Esophagus muscularis mucosa (tissue), 4 donors: ENCODE measurements around the gene HSD11B1L. TPM values are rescaled to one million over a fixed set of nuclear protein-coding genes. Genes with fewer than 3 reads are reported as not detected.

Source experiments
- DNase-seq: peaks from one replicate; pipeline ENCODE4 v3.0.0-alpha.2; 2017; ENCODE audit errors: extremely low spot score
- H3K27ac ChIP-seq, 4 donors: fragments of 200-600 bp; sonication (generic); replicated peaks in 1 of 4; 1 replicate in 3 of 4; 2 replicates in 1 of 4; pipeline ENCODE4 v1.5.1; 2016 to 2019; ENCODE audit warnings: mild to moderate bottlenecking in 1 of 4
- H3K27me3 ChIP-seq, 4 donors: fragments of 200-600 bp; sonication (generic); one replicate each; pipeline versions ENCODE4 v1.5.1 to v1.6.0; 2016 to 2019
- H3K36me3 ChIP-seq, 4 donors: fragments of 200-600 bp; sonication (generic); one replicate each; pipeline ENCODE4 v1.5.1; 2016 to 2019
- H3K4me1 ChIP-seq, 4 donors: fragments of 200-600 bp; sonication (generic); one replicate each; pipeline ENCODE4 v1.5.1; 2016 to 2019
- H3K4me3 ChIP-seq, 4 donors: fragments of 200-600 bp; sonication (generic); 1 replicate in 2 of 4; 2 replicates in 2 of 4; pipeline ENCODE4 v1.5.1; 2016 to 2019; ENCODE audit warnings: mild to moderate bottlenecking in 4 of 4, moderate library complexity in 1 of 4
- H3K9me3 ChIP-seq, 4 donors: fragments of 200-600 bp; sonication (generic); 1 replicate in 3 of 4; 2 replicates in 1 of 4; pipeline ENCODE4 v1.5.1; 2016 to 2019
- CTCF ChIP-seq, 3 experiments: fragments of 200-600 bp in 2 of 3; fragments of 450-650 bp in 1 of 3; sonication (generic) in 2 of 3; IDR thresholded peaks; one replicate each; pipeline ENCODE4 v1.5.1; 2017 to 2019; ENCODE audit warnings: antibody characterized with exemption in 3 of 3, mild to moderate bottlenecking in 2 of 3, moderate library complexity in 1 of 3
- EP300 ChIP-seq: sonication (generic); formaldehyde crosslinking; IDR thresholded peaks from one replicate; pipeline ENCODE4 v1.6.1; 2017; ENCODE audit warnings: antibody characterized with exemption
- POLR2A ChIP-seq: fragments of 450-650 bp; IDR thresholded peaks from one replicate; pipeline ENCODE4 v1.6.1; 2017; ENCODE audit warnings: antibody characterized with exemption, moderate library complexity, mild to moderate bottlenecking, low read depth
- POLR2AphosphoS5 ChIP-seq, 2 donors: sonication (generic); formaldehyde crosslinking; IDR thresholded peaks; one replicate each; pipeline ENCODE4 v1.6.1; 2017; ENCODE audit warnings: antibody characterized with exemption in 2 of 2
- WGBS: methylation state at CpG from one replicate; pipeline ENCODE4 v1.1.5; 2018; 5-methylcytosine and 5-hydroxymethylcytosine counted together
- intact Hi-C: fragments of 100-400 bp; cut with DNase I; formaldehyde crosslinking; loops from one replicate; pipeline ENCODE4 v1.15.1; 2023
- total RNA-seq, 4 donors: library from RNA; depleted of rRNA; stranded (reverse); fragments of >200 nt; gene quantifications; one replicate each; pipeline versions ENCODE4 v1.1.0 to v1.2.1, GENCODE V29; 2016

HSD11B1L gene
- total RNA-seq, 4 donors from 2014 or later, result 15.0 to 21.8 (median 17.8) TPM

- 84% methylated on average over 13 of the region's 17 CpGs for WGBS
- no peak overlapping the region for H3K4me3 ChIP-seq
- peaks cover 0 to 23% (median 19%) of the 10 kb centered on the region in 4 donors for H3K36me3 ChIP-seq
- no peaks in the 10 kb centered on the region for H3K27me3 ChIP-seq
- no peak for DNase-seq
- peaks cover 17 to 26% (median 21%) of the 10 kb centered on the region in 4 donors for H3K4me1 ChIP-seq
- intact Hi-C loops, result no loop called here
- H3K27ac ChIP-seq, result no peak overlapping the region
- H3K9me3 ChIP-seq, result no peaks in the 10 kb centered on the region
- no peak for TF ChIP-seq CTCF (IDR thresholded peaks at IDR 0.05)
- no peak for TF ChIP-seq POLR2AphosphoS5 (IDR thresholded peaks at IDR 0.05)
These were observed 4.6 kb upstream of the HSD11B1L start for GRCh38 chr19:5676105-5676771.

- Histone ChIP-seq H3K36me3 (peaks cover 0 to 18% (median 14%) of the 10 kb centered on the region in 4 donors), H3K9me3 (no peaks in the 10 kb centered on the region), H3K27me3 (no peaks in the 10 kb centered on the region), H3K4me3 (no peak overlapping the region), H3K4me1 (peaks cover 19 to 31% (median 25%) of the 10 kb centered on the region in 4 donors), H3K27ac (no peak overlapping the region)
- 55% methylated on average over 5 of the region's 13 CpGs for WGBS
- DNase-seq, result no peak
- TF ChIP-seq EP300 (no peak), POLR2A (no peak), POLR2AphosphoS5 (IDR thresholded peaks at IDR 0.05) (no peak), CTCF (IDR thresholded peaks at IDR 0.05) (no peak)
- intact Hi-C loops, result no loop called here
These were observed 4.1 kb upstream of the HSD11B1L start for GRCh38 chr19:5676772-5677105.

GRCh38 chr19:5677136-5677535 is 3.7 kb upstream of the HSD11B1L start:
- Histone ChIP-seq H3K4me3 (no peak overlapping the region), H3K9me3 (no peaks in the 10 kb centered on the region), H3K27ac (no peak overlapping the region), H3K27me3 (no peaks in the 10 kb centered on the region), H3K36me3 (peaks cover 0 to 14% (median 12%) of the 10 kb centered on the region in 4 donors), H3K4me1 (peaks cover 19 to 33% (median 27%) of the 10 kb centered on the region in 4 donors)
- no peak for TF ChIP-seq CTCF (IDR thresholded peaks at IDR 0.05)
- no peak for TF ChIP-seq POLR2AphosphoS5 (IDR thresholded peaks at IDR 0.05)
- no peak for TF ChIP-seq EP300
- TF ChIP-seq POLR2A, result no peak
- intact Hi-C loops, result no loop called here
- DNase-seq, result no peak
- 92% methylated on average over 7 of the region's 10 CpGs for WGBS

GRCh38 chr19:5677580-5677979 is 3.2 kb upstream of the HSD11B1L start:
- Histone ChIP-seq H3K27ac (no peak overlapping the region), H3K27me3 (no peaks in the 10 kb centered on the region), H3K36me3 (peaks cover 0 to 14% (median 11%) of the 10 kb centered on the region in 4 donors), H3K9me3 (no peaks in the 10 kb centered on the region), H3K4me1 (peaks cover 19 to 33% (median 27%) of the 10 kb centered on the region in 4 donors), H3K4me3 (no peak overlapping the region)
- TF ChIP-seq POLR2AphosphoS5 (IDR thresholded peaks at IDR 0.05) (no peak), POLR2A (no peak), CTCF (IDR thresholded peaks at IDR 0.05) (no peak), EP300 (no peak)
- intact Hi-C loops, result no loop called here
- no peak for DNase-seq
- WGBS, result 87% methylated on average over 9 of the region's 9 CpGs
